ENCODE measurements around the gene FBF1.

GRCh38 chr17:75976175-75976848, 35.5 kb upstream of the FBF1 start:
- no peak for TF ChIP-seq EZH2phosphoT487 (IDR thresholded peaks at IDR 0.05; ENCODE audit: borderline replicate concordance, low read length)
- TF ChIP-seq, protein P1, sequence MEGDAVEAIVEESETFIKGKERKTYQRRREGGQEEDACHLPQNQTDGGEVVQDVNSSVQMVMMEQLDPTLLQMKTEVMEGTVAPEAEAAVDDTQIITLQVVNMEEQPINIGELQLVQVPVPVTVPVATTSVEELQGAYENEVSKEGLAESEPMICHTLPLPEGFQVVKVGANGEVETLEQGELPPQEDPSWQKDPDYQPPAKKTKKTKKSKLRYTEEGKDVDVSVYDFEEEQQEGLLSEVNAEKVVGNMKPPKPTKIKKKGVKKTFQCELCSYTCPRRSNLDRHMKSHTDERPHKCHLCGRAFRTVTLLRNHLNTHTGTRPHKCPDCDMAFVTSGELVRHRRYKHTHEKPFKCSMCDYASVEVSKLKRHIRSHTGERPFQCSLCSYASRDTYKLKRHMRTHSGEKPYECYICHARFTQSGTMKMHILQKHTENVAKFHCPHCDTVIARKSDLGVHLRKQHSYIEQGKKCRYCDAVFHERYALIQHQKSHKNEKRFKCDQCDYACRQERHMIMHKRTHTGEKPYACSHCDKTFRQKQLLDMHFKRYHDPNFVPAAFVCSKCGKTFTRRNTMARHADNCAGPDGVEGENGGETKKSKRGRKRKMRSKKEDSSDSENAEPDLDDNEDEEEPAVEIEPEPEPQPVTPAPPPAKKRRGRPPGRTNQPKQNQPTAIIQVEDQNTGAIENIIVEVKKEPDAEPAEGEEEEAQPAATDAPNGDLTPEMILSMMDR (IDR thresholded peaks at IDR 0.05; ENCODE audit: low read depth, low read length, poor library complexity, severe bottlenecking): no peak
